Activated CD4-positive, alpha-beta memory T cell treated with anti-CD3 and anti-CD28 coated beads for 36 hours (primary cell): Measurements from ENCODE around the gene WRAP53. TPM values are rescaled to one million over a fixed set of nuclear protein-coding genes. Genes with fewer than 3 reads are reported as not detected.

ENCODE experiments used
- CTCF ChIA-PET: fragments of 350-600 bp; sonication (Branson Sonifier 250); formaldehyde crosslinking; loops from one replicate; lab custom pipeline; 2021; ENCODE audit warnings: antibody characterized with exemption, inconsistent platforms; lab: Charles Lee
- POLR2A ChIA-PET: fragments of 350-600 bp; sonication (Branson Sonifier 250); formaldehyde crosslinking; loops from one replicate; lab custom pipeline; 2021; ENCODE audit warnings: antibody characterized with exemption; lab: Charles Lee
- DNase-seq: peaks from one replicate; pipeline ENCODE4 v3.0.0-alpha.2; 2020
- H3K27ac Mint-ChIP-seq: one replicate; pipeline ENCODE4 v1.8.0; 2021; ENCODE audit warnings: mixed read lengths
- H3K27me3 Mint-ChIP-seq: one replicate; pipeline ENCODE4 v1.8.0; 2021; ENCODE audit warnings: mixed read lengths
- H3K36me3 Mint-ChIP-seq: one replicate; pipeline ENCODE4 v1.8.0; 2021; ENCODE audit warnings: mixed read lengths
- H3K4me1 Mint-ChIP-seq: one replicate; pipeline ENCODE4 v1.8.0; 2021; ENCODE audit warnings: low read depth, mixed read lengths
- H3K4me3 Mint-ChIP-seq: one replicate; pipeline ENCODE4 v1.8.0; 2021; ENCODE audit warnings: mild to moderate bottlenecking, mixed read lengths
- H3K9me3 Mint-ChIP-seq: one replicate; pipeline ENCODE4 v1.8.0; 2021; ENCODE audit warnings: mixed read lengths
- intact Hi-C: fragments of 100-400 bp; cut with micrococcal nuclease; formaldehyde crosslinking; loops from one replicate; pipeline ENCODE4 v1.15.1; 2023
- total RNA-seq, 2 experiments: library from RNA; stranded (reverse); gene quantifications; one replicate each; pipeline ENCODE4 v1.2.3, GENCODE V29; 2021

The WRAP53 gene
- total RNA-seq, 2 experiments from 2014 or later, result 20.2 to 23.3 TPM

DNA sequence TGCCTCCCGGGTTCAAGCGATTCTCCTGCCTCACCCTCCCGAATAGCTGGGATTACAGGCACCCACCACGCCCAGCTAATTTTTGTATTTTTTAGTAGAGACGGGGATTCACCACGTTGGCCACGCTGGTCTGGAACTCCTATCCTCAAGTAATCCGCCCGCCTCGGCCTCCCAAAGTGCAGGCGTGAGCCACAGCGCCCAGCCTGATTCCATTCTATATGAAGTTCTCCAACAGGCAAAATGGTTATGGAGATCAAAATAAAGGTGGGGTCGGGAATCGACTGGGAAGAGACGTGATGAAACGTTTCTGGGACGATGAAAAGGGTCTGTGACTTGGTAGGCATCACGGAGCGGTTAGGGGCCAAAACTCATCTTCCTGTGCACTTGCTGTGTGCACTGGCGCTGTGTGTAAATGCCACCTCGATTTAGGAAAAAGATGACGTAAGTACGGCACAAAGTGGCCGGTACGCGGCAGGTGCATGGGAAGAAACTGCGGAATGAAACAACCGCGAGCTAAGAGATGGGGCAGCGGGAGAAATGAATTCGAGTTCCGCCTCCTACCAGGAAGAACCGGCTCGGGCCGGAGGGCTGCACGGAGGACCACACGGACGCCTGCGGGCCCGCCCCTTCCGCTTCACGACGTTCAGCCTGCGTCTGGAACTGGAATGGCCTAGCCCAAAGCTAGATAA is 2.6 kb upstream of the WRAP53 start:
- H3K4me1 Mint-ChIP-seq, result peaks cover 35% of the 10 kb centered on the region
- H3K36me3 Mint-ChIP-seq, result peaks cover 29% of the 10 kb centered on the region
- peak overlapping the region; percentile 100 for H3K27ac Mint-ChIP-seq
- ChIA-PET POLR2A (interaction anchor here (0.7 to 5.3 kb wide), 22 partner anchors 16 to 488 kb away, joined by 3 to 56 read pairs (median 7); partner anchors contain the start of genes ATP1B2, CD68, CYB5D1 and FXR2), CTCF (interaction anchor here (0.6 to 5.8 kb wide), 15 partner anchors 12 to 388 kb away, joined by 3 to 61 read pairs (median 10); partner anchors contain the start of genes FXR2, MPDU1, SAT2 and SHBG)
- H3K4me3 Mint-ChIP-seq, result peak overlapping the region; percentile 100
- no peaks in the 10 kb centered on the region for H3K27me3 Mint-ChIP-seq
- no peaks in the 10 kb centered on the region for H3K9me3 Mint-ChIP-seq
- intact Hi-C loops, result loop anchor here (1.0 to 10.0 kb wide), 10 partner anchors 70 to 749 kb away; partner anchors contain the start of genes CTDNEP1, EIF5A, ELP5 and KDM6B
- DNase-seq, result peak; percentile 95

DNA sequence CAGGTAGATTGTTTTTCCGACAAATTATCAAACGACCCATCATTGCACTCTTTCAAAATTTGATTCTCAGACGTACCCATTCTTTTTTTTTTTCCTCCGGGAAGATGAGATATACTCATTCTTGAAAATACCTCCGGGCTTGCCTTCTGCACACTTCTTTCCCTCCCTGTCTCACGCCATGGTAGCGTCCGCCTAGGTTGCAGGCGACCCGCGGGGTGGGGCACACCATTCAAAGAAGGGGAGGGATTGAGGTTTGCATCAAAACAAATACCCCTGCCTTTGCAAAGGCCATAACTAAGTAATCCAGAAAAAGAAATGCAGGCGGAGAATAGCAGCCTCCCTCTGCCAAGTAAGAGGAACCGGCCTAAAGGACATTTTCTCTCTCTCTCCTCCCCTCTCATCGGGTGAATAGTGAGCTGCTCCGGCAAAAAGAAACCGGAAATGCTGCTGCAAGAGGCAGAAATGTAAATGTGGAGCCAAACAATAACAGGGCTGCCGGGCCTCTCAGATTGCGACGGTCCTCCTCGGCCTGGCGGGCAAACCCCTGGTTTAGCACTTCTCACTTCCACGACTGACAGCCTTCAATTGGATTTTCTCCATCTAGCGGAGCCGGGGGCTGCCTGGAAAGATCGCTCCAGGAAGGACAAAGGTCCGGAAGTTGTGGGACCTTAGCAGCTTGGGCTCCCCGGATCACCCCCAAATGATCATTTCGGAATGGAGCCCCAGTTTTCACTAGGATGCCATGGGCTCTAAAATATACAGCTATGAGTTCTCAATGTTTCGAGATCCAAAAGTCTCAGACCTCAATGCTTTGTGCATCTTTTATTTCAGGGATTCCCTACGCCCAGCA is 1.8 kb upstream of the WRAP53 start:
- Mint-ChIP-seq H3K9me3 (no peaks in the 10 kb centered on the region), H3K27ac (peak overlapping the region; percentile 100), H3K36me3 (peaks cover 32% of the 10 kb centered on the region), H3K27me3 (no peaks in the 10 kb centered on the region), H3K4me1 (peaks cover 35% of the 10 kb centered on the region), H3K4me3 (peak overlapping the region; percentile 100)
- CTCF ChIA-PET, result interaction anchor here (0.6 to 5.8 kb wide), 24 partner anchors 13 to 640 kb away, joined by 3 to 61 read pairs (median 6); partner anchors contain the start of genes ATP1B2, FXR2, MPDU1 and PLSCR3
- POLR2A ChIA-PET, result interaction anchor here (0.6 to 5.3 kb wide), 34 partner anchors 17 to 562 kb away, joined by 3 to 56 read pairs (median 5); partner anchors contain the start of genes ATP1B2, CD68, CTC1 and CYB5D1
- intact Hi-C loops, result loop anchor here (1.0 to 10.0 kb wide), 10 partner anchors 71 to 748 kb away; partner anchors contain the start of genes CTDNEP1, EIF5A, ELP5 and KDM6B
- DNase-seq, result peak; percentile 85

DNA sequence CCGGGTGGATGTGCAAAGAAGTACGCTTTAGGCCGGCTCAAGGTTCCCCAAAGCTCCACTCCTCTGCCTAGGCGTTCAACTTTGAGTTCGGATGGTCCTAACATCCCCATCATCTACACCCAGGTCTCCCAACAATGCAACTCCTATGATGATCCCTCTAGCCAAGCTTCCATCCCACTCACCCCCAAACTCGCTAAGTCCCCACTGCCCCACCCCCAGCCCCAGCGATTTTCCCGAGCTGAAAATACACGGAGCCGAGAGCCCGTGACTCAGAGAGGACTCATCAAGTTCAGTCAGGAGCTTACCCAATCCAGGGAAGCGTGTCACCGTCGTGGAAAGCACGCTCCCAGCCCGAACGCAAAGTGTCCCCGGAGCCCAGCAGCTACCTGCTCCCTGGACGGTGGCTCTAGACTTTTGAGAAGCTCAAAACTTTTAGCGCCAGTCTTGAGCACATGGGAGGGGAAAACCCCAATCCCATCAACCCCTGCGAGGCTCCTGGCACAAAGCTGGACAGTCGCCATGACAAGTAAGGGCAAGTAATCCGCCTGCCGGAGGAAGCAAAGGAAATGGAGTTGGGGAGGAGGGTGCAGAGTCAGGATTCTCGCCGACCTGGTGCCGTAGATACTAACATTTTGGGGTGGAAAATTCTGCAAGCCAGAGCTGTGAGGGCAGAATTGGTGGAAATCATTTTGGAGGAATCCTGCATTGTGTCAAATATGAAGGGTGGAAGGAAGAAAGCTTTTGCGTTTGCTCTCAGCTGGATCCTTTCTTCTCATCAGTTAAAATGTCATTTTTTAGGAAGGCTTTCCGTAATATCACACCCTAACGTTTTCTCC is 987 bp upstream of the WRAP53 start, which contains the start of gene TP53:
Gene TP53, minus strand, starts transcription at position 419 of the 836 bp plus-strand sequence. CDS start 10,896 bp downstream, outside the sequence.
- ChIA-PET POLR2A (interaction anchor here (0.5 to 5.3 kb wide), 40 partner anchors 16 to 689 kb away, joined by 3 to 56 read pairs (median 4); partner anchors contain the start of genes ATP1B2, CD68, CTC1 and CTDNEP1), CTCF (interaction anchor here (0.7 to 5.8 kb wide), 38 partner anchors 14 to 641 kb away, joined by 3 to 61 read pairs (median 6); partner anchors contain the start of genes ATP1B2, CNTROB, FXR2 and MPDU1)
- Mint-ChIP-seq H3K27ac (peak within 1 kb of the TSS; percentile 100), H3K9me3 (no peaks in the 10 kb centered on the region), H3K27me3 (no peaks in the 10 kb centered on the region), H3K4me3 (peak within 1 kb of the TSS; percentile 100), H3K4me1 (peaks cover 35% of the 10 kb centered on the region), H3K36me3 (peaks cover 32% of the 10 kb centered on the region)
- DNase-seq, result peak; percentile 94
- intact Hi-C loops, result loop anchor here (2.0 to 10.0 kb wide), 6 partner anchors 148 to 748 kb away; partner anchors contain the start of genes CTDNEP1, EIF5A, ELP5 and KDM6B

DNA sequence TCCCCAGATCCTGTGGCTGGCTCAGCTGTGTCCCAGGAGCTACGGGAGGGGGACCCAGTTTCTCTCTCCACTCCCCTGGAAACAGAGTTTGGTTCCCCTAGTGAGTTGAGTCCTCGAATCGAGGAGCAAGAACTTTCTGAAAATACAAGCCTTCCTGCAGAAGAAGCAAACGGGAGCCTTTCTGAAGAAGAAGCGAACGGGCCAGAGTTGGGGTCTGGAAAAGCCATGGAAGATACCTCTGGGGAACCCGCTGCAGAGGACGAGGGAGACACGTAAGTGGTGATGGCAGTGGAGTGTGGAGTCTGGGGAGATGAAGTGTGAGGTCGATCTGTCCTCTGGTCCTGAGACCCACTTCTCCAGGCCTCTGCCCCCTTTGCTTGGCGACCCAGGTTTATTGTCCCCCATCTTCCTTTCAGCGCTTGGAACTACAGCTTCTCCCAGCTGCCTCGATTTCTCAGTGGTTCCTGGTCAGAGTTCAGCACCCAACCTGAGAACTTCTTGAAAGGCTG is 585 bp downstream of the WRAP53 start:
- H3K27me3 Mint-ChIP-seq, result no peaks in the 10 kb centered on the region
- POLR2A ChIA-PET, result interaction anchor here (0.8 to 5.3 kb wide), 7 partner anchors 62 to 468 kb away, joined by 3 to 56 read pairs (median 6); partner anchors contain the start of genes CD68, FXR2, MPDU1 and NAA38
- peaks cover 28% of the 10 kb centered on the region for H3K4me1 Mint-ChIP-seq
- peak overlapping the region; percentile 100 for H3K4me3 Mint-ChIP-seq
- H3K36me3 Mint-ChIP-seq, result peaks cover 38% of the 10 kb centered on the region
- CTCF ChIA-PET, result interaction anchor here (0.6 to 5.8 kb wide), 17 partner anchors 15 to 431 kb away, joined by 3 to 61 read pairs (median 6); partner anchors contain the start of genes FXR2, MPDU1, RNF227 and SAT2
- H3K27ac Mint-ChIP-seq, result peak overlapping the region; percentile 62
- DNase-seq, result no peak
- no peaks in the 10 kb centered on the region for H3K9me3 Mint-ChIP-seq
- intact Hi-C loops, result loop anchor here (1.0 to 10.0 kb wide), 7 partner anchors 57 to 746 kb away; partner anchors contain the start of genes CTDNEP1, ELP5, NDEL1 and POLR2A

DNA sequence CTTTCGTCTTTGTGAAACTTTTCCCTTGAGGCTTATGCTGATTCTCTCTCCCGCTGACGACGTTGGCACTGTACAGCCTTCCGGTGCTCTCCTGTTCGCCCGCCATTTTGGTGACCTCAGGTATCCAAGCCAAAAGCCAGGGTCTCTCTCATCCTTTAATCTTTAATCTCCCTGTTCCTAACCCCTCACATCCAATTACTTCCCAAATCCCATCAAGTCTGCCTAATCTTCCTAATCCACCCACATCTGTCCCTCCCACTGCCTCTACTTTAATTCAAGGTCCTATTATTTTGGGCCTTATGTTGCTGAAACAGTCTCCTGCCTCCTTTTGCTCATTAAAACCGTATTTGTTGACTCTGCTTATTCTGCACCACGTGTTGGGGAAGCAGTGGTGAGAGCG is 7.3 kb downstream of the WRAP53 start:
- H3K27me3 Mint-ChIP-seq, result no peaks in the 10 kb centered on the region
- POLR2A ChIA-PET, result no interaction called here
- no peak overlapping the region for H3K27ac Mint-ChIP-seq
- H3K36me3 Mint-ChIP-seq, result peaks cover 31% of the 10 kb centered on the region
- intact Hi-C loops, result no loop called here
- CTCF ChIA-PET, result interaction anchor here (0.6 kb wide), 1 partner anchor 240 kb away, joined by 3 read pairs; no protein-coding TSS in a partner anchor
- DNase-seq, result no peak
- no peak overlapping the region for H3K4me3 Mint-ChIP-seq
- H3K9me3 Mint-ChIP-seq, result no peaks in the 10 kb centered on the region
- no peaks in the 10 kb centered on the region for H3K4me1 Mint-ChIP-seq

DNA sequence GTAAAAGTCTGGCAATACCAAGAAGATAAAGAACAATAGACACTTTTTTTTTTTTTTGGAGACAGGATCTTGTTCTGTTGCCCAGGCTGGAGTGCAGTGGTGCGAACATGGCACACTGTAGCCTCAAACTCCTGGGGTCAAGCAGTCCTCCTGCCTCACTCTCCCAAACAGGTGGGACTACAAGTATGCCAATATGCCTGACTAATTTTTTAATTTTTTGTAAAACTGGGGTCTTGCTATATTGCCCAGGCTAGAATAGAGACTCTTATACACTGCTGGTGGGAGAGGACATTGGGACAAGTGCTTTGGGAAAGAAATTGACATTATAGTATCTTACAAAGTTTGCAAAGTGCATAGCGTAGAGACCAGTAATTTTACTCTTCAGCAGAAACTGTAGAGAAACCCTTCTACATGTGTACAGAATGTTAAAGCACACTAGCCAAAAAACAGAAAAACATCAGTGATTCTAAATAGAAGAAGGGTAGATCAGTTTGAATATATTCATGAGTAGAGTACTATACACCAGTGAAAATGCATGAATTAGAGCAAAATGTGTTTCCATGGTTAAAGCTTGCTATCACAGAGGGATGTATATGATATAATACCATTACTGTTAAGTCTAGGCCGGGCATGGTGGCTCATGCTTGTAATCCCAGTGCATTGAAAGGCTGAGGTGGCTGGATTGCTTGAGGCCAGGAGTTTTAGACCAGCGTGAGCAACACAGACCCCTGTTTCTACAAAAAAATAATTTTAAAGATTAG is 9.7 kb downstream of the WRAP53 start:
- intact Hi-C loops, result no loop called here
- Mint-ChIP-seq H3K27me3 (peaks cover 6% of the 10 kb centered on the region), H3K9me3 (no peaks in the 10 kb centered on the region), H3K36me3 (peaks cover 46% of the 10 kb centered on the region), H3K4me3 (no peak overlapping the region), H3K4me1 (no peaks in the 10 kb centered on the region), H3K27ac (no peak overlapping the region)
- CTCF ChIA-PET, result no interaction called here
- POLR2A ChIA-PET, result no interaction called here
- no peak for DNase-seq

DNA sequence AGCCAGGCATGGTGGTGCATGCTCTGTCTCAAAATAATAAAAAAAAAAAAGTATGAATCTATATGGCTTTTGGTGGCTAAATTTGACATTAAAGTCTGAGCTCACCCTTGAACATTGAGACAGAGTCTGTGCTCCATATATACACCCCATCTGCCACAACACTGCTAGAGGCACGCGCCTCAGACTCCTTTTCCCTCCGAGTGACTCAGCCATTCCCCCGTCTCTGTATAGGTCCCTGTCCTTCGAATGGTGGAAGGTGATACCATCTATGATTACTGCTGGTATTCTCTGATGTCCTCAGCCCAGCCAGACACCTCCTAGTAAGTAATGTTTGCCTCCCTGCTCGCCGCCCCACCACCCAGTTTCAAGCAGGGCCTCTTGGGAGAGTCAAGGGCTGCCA is 12.2 kb downstream of the WRAP53 start:
- no peak for DNase-seq
- H3K4me3 Mint-ChIP-seq, result no peak overlapping the region
- intact Hi-C loops, result no loop called here
- peaks cover 21% of the 10 kb centered on the region for H3K27me3 Mint-ChIP-seq
- CTCF ChIA-PET, result no interaction called here
- POLR2A ChIA-PET, result interaction anchor here (1.3 kb wide), 1 partner anchor 10 kb away, joined by 5 read pairs; no protein-coding TSS in a partner anchor
- H3K36me3 Mint-ChIP-seq, result peaks cover 43% of the 10 kb centered on the region
- no peaks in the 10 kb centered on the region for H3K9me3 Mint-ChIP-seq
- no peak overlapping the region for H3K27ac Mint-ChIP-seq
- H3K4me1 Mint-ChIP-seq, result peaks cover 12% of the 10 kb centered on the region

DNA sequence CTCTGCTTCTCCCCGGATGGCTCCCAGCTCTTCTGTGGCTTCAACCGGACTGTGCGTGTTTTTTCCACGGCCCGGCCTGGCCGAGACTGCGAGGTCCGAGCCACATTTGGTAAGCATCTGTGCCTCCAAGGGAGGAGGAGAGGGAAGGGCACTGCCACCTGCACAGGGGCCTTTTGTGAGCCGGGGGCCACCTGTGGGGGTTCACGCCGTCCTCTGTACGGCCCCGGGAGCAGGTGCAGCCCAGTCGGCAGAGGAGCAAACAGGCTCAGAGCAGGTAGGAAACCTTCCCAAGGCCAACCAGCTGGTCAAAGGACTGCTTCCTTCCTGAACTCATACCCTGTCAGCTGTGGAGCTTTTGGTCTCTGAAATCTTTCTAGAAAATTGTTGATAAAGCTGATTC is 13.4 kb downstream of the WRAP53 start:
- CTCF ChIA-PET, result no interaction called here
- Mint-ChIP-seq H3K4me1 (peaks cover 15% of the 10 kb centered on the region), H3K4me3 (no peak overlapping the region)

DNA sequence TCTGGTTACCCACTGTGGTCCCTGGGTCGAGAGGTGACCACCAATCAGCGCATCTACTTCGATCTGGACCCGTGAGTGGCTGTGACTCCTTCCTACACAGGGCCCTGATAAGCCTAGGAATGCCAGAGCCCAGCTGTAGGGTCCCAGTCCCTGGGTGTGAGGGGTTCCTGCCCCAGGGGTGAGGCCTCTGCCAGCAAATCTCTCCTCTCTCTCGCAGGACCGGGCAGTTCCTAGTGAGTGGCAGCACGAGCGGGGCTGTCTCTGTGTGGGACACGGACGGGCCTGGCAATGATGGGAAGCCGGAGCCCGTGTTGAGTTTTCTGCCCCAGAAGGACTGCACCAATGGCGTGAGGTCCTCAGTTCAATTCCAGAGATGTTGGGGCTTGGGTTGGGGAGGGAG is 14.5 kb downstream of the WRAP53 start:
- intact Hi-C loops, result no loop called here
- Mint-ChIP-seq H3K9me3 (no peaks in the 10 kb centered on the region), H3K27ac (no peak overlapping the region), H3K4me1 (peaks cover 15% of the 10 kb centered on the region), H3K36me3 (peaks cover 30% of the 10 kb centered on the region), H3K4me3 (no peak overlapping the region), H3K27me3 (peaks cover 42% of the 10 kb centered on the region)
- CTCF ChIA-PET, result no interaction called here
- no peak for DNase-seq
- POLR2A ChIA-PET, result interaction anchor here (1.3 kb wide), 1 partner anchor 16 kb away, joined by 5 read pairs; the partner anchor contains the start of gene TP53

More for the DNA sequence above, 13.4 kb downstream of the WRAP53 start:
- H3K9me3 Mint-ChIP-seq, result no peaks in the 10 kb centered on the region
- H3K27me3 Mint-ChIP-seq, result peaks cover 33% of the 10 kb centered on the region
- no peak for DNase-seq
- H3K27ac Mint-ChIP-seq, result no peak overlapping the region
- H3K36me3 Mint-ChIP-seq, result peaks cover 34% of the 10 kb centered on the region
- POLR2A ChIA-PET, result interaction anchor here (1.3 kb wide), 1 partner anchor 11 kb away, joined by 5 read pairs; no protein-coding TSS in a partner anchor
- intact Hi-C loops, result no loop called here
